ENCODE measurements around the gene FANCF.

FANCF gene

GRCh38 chr11:22624742-22625447 lies 728 bp downstream of the FANCF start:
- DNase-seq, result peak; percentile 55

GRCh38 chr11:22617868-22618267 lies 7.8 kb downstream of the FANCF start:
- no peak for DNase-seq

GRCh38 chr11:22603933-22604332 lies 21.7 kb downstream of the FANCF start:
- DNase-seq, result no peak

- DNase-seq, result no peak
These were observed 23.1 kb downstream of the FANCF start for GRCh38 chr11:22602504-22602903.

GRCh38 chr11:22599458-22599857 lies 26.2 kb downstream of the FANCF start:
- DNase-seq, result no peak

GRCh38 chr11:22597062-22597461 lies 28.6 kb downstream of the FANCF start:
- DNase-seq, result no peak

GRCh38 chr11:22584976-22585375 lies 40.6 kb downstream of the FANCF start:
- peak; percentile 19 for DNase-seq

- no peak for DNase-seq
These were observed 41.6 kb downstream of the FANCF start for GRCh38 chr11:22583963-22584492.

- no peak for DNase-seq
These were observed 43.5 kb downstream of the FANCF start for GRCh38 chr11:22582151-22582410.

GRCh38 chr11:22581354-22582150 lies 44.1 kb downstream of the FANCF start:
- DNase-seq, result no peak

GRCh38 chr11:22577854-22578253 lies 47.8 kb downstream of the FANCF start:
- DNase-seq, result no peak
